H1 (cell line): ENCODE measurements around the gene PCDH9. TPM values are rescaled to one million over a fixed set of nuclear protein-coding genes. Genes with fewer than 3 reads are reported as not detected.
A peak's percentile ranks its signal among the peaks of the same experiment; 100 is the strongest.

Source experiments
- CTCF ChIA-PET: fragments of 300-600 bp; sonication (Branson Sonifier 250); formaldehyde crosslinking; loops from one replicate; lab custom pipeline; 2021; ENCODE audit not compliant: partially characterized antibody; lab: Charles Lee
- POLR2A ChIA-PET: fragments of 300-600 bp; sonication (Branson Sonifier 250); formaldehyde crosslinking; loops from one replicate; lab custom pipeline; 2021; ENCODE audit warnings: inconsistent platforms; ENCODE audit not compliant: partially characterized antibody; lab: Charles Lee
- DNase-seq, 2 experiments: peaks; one replicate each; pipeline versions ENCODE4 v3.0.0 to v3.0.0-alpha.2; 2010 to 2022; ENCODE audit warnings: low spot score in 2 of 2, low read depth in 1 of 2, mixed read lengths in 1 of 2
- FAIRE-seq: peaks from 2 replicates; lab custom pipeline; 2011; peaks lifted over from hg19 to GRCh38; lab: Jason Lieb, UNC
- H2AFZ ChIP-seq: 2 replicates; pipeline ENCODE4 v1.8.1; 2012; ENCODE audit warnings: low read length, inconsistent platforms
- H2AK5ac ChIP-seq: 2 replicates; pipeline ENCODE4 v1.6.1; 2013; ENCODE audit warnings: low read depth, low read length
- H2BK120ac ChIP-seq: replicated peaks from 2 replicates; pipeline ENCODE3; 2013; ENCODE audit warnings: low read depth, low read length, inconsistent platforms
- H2BK12ac ChIP-seq: 2 replicates; pipeline ENCODE4 v1.6.1; 2013; ENCODE audit warnings: low read depth, low read length
- H2BK15ac ChIP-seq: 2 replicates; pipeline ENCODE4 v1.6.1; 2013; ENCODE audit warnings: low read length
- H2BK20ac ChIP-seq: 2 replicates; pipeline ENCODE4 v1.6.1; 2013; ENCODE audit warnings: low read length
- H2BK5ac ChIP-seq: 2 replicates; pipeline ENCODE4 v1.6.1; 2013; ENCODE audit warnings: low read depth, low read length
- H3K14ac ChIP-seq: 2 replicates; pipeline ENCODE4 v1.6.1; 2013; ENCODE audit warnings: inconsistent platforms; ENCODE audit not compliant: insufficient read length
- H3K18ac ChIP-seq: 2 replicates; pipeline ENCODE4 v1.6.1; 2013; ENCODE audit warnings: low read length; ENCODE audit errors: extremely low read depth
- H3K23ac ChIP-seq: 2 replicates; pipeline ENCODE4 v1.6.1; 2013; ENCODE audit warnings: inconsistent platforms; ENCODE audit not compliant: insufficient read length
- H3K23me2 ChIP-seq: 2 replicates; pipeline ENCODE4 v1.6.1; 2013; ENCODE audit warnings: low read depth, low read length
- H3K27ac ChIP-seq: 2 replicates; pipeline ENCODE4 v1.6.1; 2011; ENCODE audit warnings: low read depth, low read length, inconsistent platforms
- H3K27me3 ChIP-seq, 4 experiments: replicated peaks in 1 of 4; 1 replicate in 1 of 4; 2 replicates in 3 of 4; pipeline versions ENCODE4 v1.6.1 to v1.8.1; 2011 to 2013; ENCODE audit warnings: low read length in 3 of 4, mild to moderate bottlenecking in 3 of 4, inconsistent platforms in 2 of 4, mixed read lengths in 2 of 4, moderate library complexity in 1 of 4; ENCODE audit not compliant: control insufficient read depth in 3 of 4, insufficient read depth in 3 of 4; ENCODE audit errors: extremely low read depth in 1 of 4
- H3K36me3 ChIP-seq, 4 experiments: 2 replicates each; pipeline versions ENCODE4 v1.6.1 to v1.8.1; 2011 to 2013; ENCODE audit warnings: mild to moderate bottlenecking in 4 of 4, low read length in 3 of 4, moderate library complexity in 2 of 4, control low read depth in 1 of 4, inconsistent platforms in 1 of 4; ENCODE audit not compliant: insufficient read depth in 4 of 4, control insufficient read depth in 2 of 4
- H3K4ac ChIP-seq: replicated peaks from 2 replicates; pipeline ENCODE3; 2013; ENCODE audit warnings: low read length, low read depth, mixed read lengths, inconsistent platforms; ENCODE audit not compliant: insufficient read length
- H3K4me1 ChIP-seq, 4 experiments: replicated peaks in 1 of 4; 1 replicate in 1 of 4; 2 replicates in 3 of 4; pipeline versions ENCODE4 v1.6.1 to v1.8.1; 2011 to 2013; ENCODE audit warnings: low read length in 3 of 4, inconsistent platforms in 2 of 4, mixed read lengths in 1 of 4; ENCODE audit not compliant: insufficient read depth in 4 of 4, control insufficient read depth in 3 of 4
- H3K4me2 ChIP-seq, 2 experiments: 2 replicates each; pipeline versions ENCODE4 v1.6.1 to v1.8.1; 2011 to 2013; ENCODE audit warnings: low read depth in 2 of 2, low read length in 2 of 2, control low read depth in 1 of 2, inconsistent platforms in 1 of 2, mild to moderate bottlenecking in 1 of 2; ENCODE audit not compliant: insufficient read depth in 1 of 2
- H3K4me3 ChIP-seq, 4 experiments: fragments of 200-600, 300-600 bp in 1 of 4; sonication (generic), shearing (Covaris generic), sonication (Bioruptor Twin) in 1 of 4; 2 replicates each; pipeline versions ENCODE4 v1.5.1 to v1.8.1; 2011 to 2016; ENCODE audit warnings: low read length in 4 of 4, low read depth in 3 of 4, control low read depth in 2 of 4, inconsistent platforms in 2 of 4, mild to moderate bottlenecking in 2 of 4, mixed read lengths in 1 of 4, moderate library complexity in 1 of 4; ENCODE audit not compliant: insufficient read depth in 2 of 4; ENCODE audit errors: extremely low read depth in 1 of 4
- H3K56ac ChIP-seq: replicated peaks from 2 replicates; pipeline ENCODE3; 2013; ENCODE audit warnings: low read depth, mild to moderate bottlenecking, mixed read lengths, low read length, inconsistent platforms; ENCODE audit not compliant: insufficient read length
- H3K79me1 ChIP-seq: 2 replicates; pipeline ENCODE4 v1.6.1; 2013; ENCODE audit warnings: low read depth, low read length, control low read depth
- H3K79me2 ChIP-seq, 2 experiments: 2 replicates each; pipeline versions ENCODE4 v1.6.1 to v1.8.1; 2012 to 2013; ENCODE audit warnings: low read length in 2 of 2, mild to moderate bottlenecking in 2 of 2, inconsistent platforms in 1 of 2; ENCODE audit not compliant: insufficient read depth in 2 of 2, control insufficient read depth in 1 of 2
- H3K9ac ChIP-seq, 4 experiments: replicated peaks in 1 of 4; 1 replicate in 1 of 4; 2 replicates in 3 of 4; pipeline versions ENCODE4 v1.6.1 to v1.8.1; 2011 to 2013; ENCODE audit warnings: low read depth in 3 of 4, low read length in 3 of 4, control low read depth in 2 of 4, mild to moderate bottlenecking in 2 of 4, moderate library complexity in 2 of 4, inconsistent platforms in 1 of 4; ENCODE audit errors: extremely low read depth in 1 of 4
- H3K9me3 ChIP-seq, 2 experiments: 2 replicates each; pipeline versions ENCODE4 v1.6.1 to v1.8.1; 2012 to 2013; ENCODE audit warnings: mild to moderate bottlenecking in 2 of 2, moderate library complexity in 2 of 2, control low read depth in 1 of 2, inconsistent platforms in 1 of 2, low read depth in 1 of 2, low read length in 1 of 2, mixed read lengths in 1 of 2; ENCODE audit not compliant: insufficient read depth in 2 of 2
- H4K20me1 ChIP-seq, 2 experiments: replicated peaks in 1 of 2; 2 replicates each; pipeline versions ENCODE3 to v1.8.1; 2011 to 2013; ENCODE audit warnings: inconsistent platforms in 2 of 2, low read length in 2 of 2, mild to moderate bottlenecking in 1 of 2; ENCODE audit not compliant: insufficient read depth in 2 of 2, control insufficient read depth in 1 of 2
- H4K5ac ChIP-seq: 2 replicates; pipeline ENCODE4 v1.6.1; 2013; ENCODE audit warnings: low read length, low read depth, mixed read lengths, inconsistent platforms; ENCODE audit not compliant: insufficient read length
- H4K8ac ChIP-seq: 2 replicates; pipeline ENCODE4 v1.8.0; 2013; ENCODE audit warnings: mild to moderate bottlenecking, moderate library complexity, low read length, inconsistent platforms; ENCODE audit not compliant: insufficient read depth; ENCODE audit errors: extremely low read depth
- H4K91ac ChIP-seq: replicated peaks from 2 replicates; pipeline ENCODE3; 2013; ENCODE audit warnings: low read length, mixed read lengths, inconsistent platforms; ENCODE audit not compliant: insufficient read length
- BACH1 ChIP-seq: IDR thresholded peaks from 2 replicates; pipeline ENCODE4 v1.6.1; 2012; ENCODE audit warnings: low read length, improper control_type of control experiment
- MAFK ChIP-seq: IDR thresholded peaks from 2 replicates; pipeline ENCODE4 v1.6.1; 2012; ENCODE audit warnings: low read depth, mild to moderate bottlenecking, improper control_type of control experiment, low read length
- SIX5 ChIP-seq: IDR thresholded peaks from 2 replicates; pipeline ENCODE4 v1.6.1; 2011; ENCODE audit warnings: mild to moderate bottlenecking, low read depth, low read length
- WGBS, 2 experiments: shearing (Covaris generic) in 1 of 2; methylation state at CpG; one replicate each; pipeline versions ENCODE4 v1.1.6 to v1.1.7; 2013 to 2015; ENCODE audit warnings: low lambda C conversion rate in 2 of 2, mixed read lengths in 2 of 2, inconsistent platforms in 1 of 2, low coverage in 1 of 2, missing lambda C conversion rate in 1 of 2; ENCODE audit not compliant: insufficient replicate concordance in 2 of 2, insufficient coverage in 1 of 2, insufficient read length in 1 of 2; ENCODE audit errors: extremely low coverage in 1 of 2, missing lambda C conversion rate in 1 of 2; 5-methylcytosine and 5-hydroxymethylcytosine counted together
- polyA plus RNA-seq, 7 experiments: library from polyadenylated mRNA; depleted of rRNA in 3 of 7; stranded (reverse) in 5 of 7; unstranded in 2 of 7; fragments of >200 nt in 5 of 7; fragments of 200-250 nt in 2 of 7; gene quantifications; 1 replicate in 5 of 7; 2 replicates in 1 of 7; 4 replicates in 1 of 7; pipeline versions ENCODE4 v1.2.1 to v1.2.3, GENCODE V29; 2011 to 2013; ENCODE audit warnings: missing spikeins in 2 of 7, mixed read lengths in 2 of 7
- total RNA-seq: library from RNA; stranded (reverse); fragmentation: NEBNext Ultra II Directional; extraction: Animal tissue kit (Norgen Biotek cat#: 25700); gene quantifications from 2 replicates; pipeline ENCODE4 v1.2.1, GENCODE V29; 2021

PCDH9 gene
- total and polyA plus RNA-seq, 2 of the 8 experiments (the other 6 are each of a cell fraction or from before 2014, with no cell fraction given): 0.12 to 0.60 TPM

- Histone ChIP-seq H2BK12ac (no peak overlapping the region), H3K36me3 (no peaks in the 10 kb centered on the region), H3K79me1 (no peaks in the 10 kb centered on the region), H2AK5ac (no peak overlapping the region), H3K18ac (no peak overlapping the region), H3K9ac (no peak overlapping the region), H3K79me2 (no peaks in the 10 kb centered on the region), H2BK120ac (no peak overlapping the region), H3K9me3 (no peaks in the 10 kb centered on the region), H3K27me3 (no peaks in the 10 kb centered on the region), H2BK5ac (no peak overlapping the region), H3K56ac (no peak overlapping the region), H3K23me2 (no peaks in the 10 kb centered on the region), H2BK15ac (no peak overlapping the region), H4K5ac (no peak overlapping the region), H3K4me1 (no peaks in the 10 kb centered on the region), H3K4me3 (no peak overlapping the region), H3K23ac (no peak overlapping the region), H3K4ac (no peak overlapping the region), H2BK20ac (no peak overlapping the region), H3K14ac (no peak overlapping the region), H3K4me2 (no peak overlapping the region), H3K27ac (no peak overlapping the region), H4K91ac (no peak overlapping the region), H2AFZ (no peak overlapping the region), H4K8ac (no peak overlapping the region), H4K20me1 (no peaks in the 10 kb centered on the region)
- POLR2A ChIA-PET: no interaction called here
- FAIRE-seq (no peak), DNase-seq (no peak)
- 97% methylated on average over 7 of the region's 7 CpGs; no CpG with 5 or more reads in 1 of the 2 experiments for WGBS, 2 experiments
- CTCF ChIA-PET: no interaction called here
- TF ChIP-seq BACH1: peak; percentile 77
- TF ChIP-seq MAFK: peak; percentile 51; the same call in 1 of the 2 replicates
- TF ChIP-seq SIX5: no peak
Measured at GRCh38 chr13:66933994-66934393, 296.1 kb downstream of the PCDH9 start.
